MG63 (cell line): ENCODE results near the gene SPOCK1. TPM values are rescaled to one million over a fixed set of nuclear protein-coding genes. Genes with fewer than 3 reads are reported as not detected.

Source experiments
- DNase-seq: peaks from one replicate; pipeline ENCODE4 v3.0.0-alpha.2; 2020
- H3K27me3 ChIP-seq: fragments of 250-450 bp; sonication (Bioruptor Pico); 2 replicates; pipeline ENCODE4 v1.5.1; 2020; ENCODE audit warnings: mild to moderate bottlenecking, moderate library complexity
- H3K36me3 ChIP-seq: fragments of 250-450 bp; sonication (Bioruptor Pico); 2 replicates; pipeline ENCODE4 v1.5.1; 2020; ENCODE audit warnings: mild to moderate bottlenecking, moderate library complexity
- H3K4me3 ChIP-seq: fragments of 250-450 bp; sonication (Bioruptor Pico); 2 replicates; pipeline ENCODE4 v1.5.1; 2020; ENCODE audit warnings: mild to moderate bottlenecking, moderate library complexity
- H3K9me3 ChIP-seq: fragments of 250-450 bp; sonication (Bioruptor Pico); 2 replicates; pipeline ENCODE4 v1.5.1; 2020; ENCODE audit warnings: mild to moderate bottlenecking, moderate library complexity
- total RNA-seq: library from RNA; depleted of rRNA; stranded (reverse); fragments of >200 nt; shearing (Covaris generic); gene quantifications from 2 replicates; pipeline ENCODE4 v1.2.3, GENCODE V29; 2014; ENCODE audit warnings: low replicate concordance

Gene SPOCK1
- total RNA-seq, 1 experiment from 2014 or later: 92.3 TPM

DNA sequence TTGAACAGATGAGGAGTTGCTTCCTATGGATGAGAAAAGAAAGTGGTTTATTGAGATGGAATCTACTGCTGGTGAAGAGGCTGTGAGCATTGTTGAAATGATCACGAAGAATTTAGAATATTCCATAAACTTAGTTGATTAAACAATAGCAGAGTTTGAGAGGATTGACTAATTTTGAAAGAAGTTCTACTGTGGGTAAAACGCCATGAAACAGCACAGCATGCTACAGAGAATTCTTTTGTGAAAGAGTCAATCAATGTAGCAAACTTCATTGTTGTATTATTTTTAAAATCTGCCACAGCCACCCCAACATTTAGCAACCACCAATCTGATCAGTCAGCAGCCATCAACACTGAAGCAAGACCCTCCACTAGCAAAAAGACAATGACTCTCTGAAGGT is 309.1 kb downstream of the SPOCK1 start:
- Histone ChIP-seq H3K36me3 (no peaks in the 10 kb centered on the region), H3K9me3 (no peaks in the 10 kb centered on the region), H3K4me3 (no peak overlapping the region), H3K27me3 (no peaks in the 10 kb centered on the region)
- no peak for DNase-seq

DNA sequence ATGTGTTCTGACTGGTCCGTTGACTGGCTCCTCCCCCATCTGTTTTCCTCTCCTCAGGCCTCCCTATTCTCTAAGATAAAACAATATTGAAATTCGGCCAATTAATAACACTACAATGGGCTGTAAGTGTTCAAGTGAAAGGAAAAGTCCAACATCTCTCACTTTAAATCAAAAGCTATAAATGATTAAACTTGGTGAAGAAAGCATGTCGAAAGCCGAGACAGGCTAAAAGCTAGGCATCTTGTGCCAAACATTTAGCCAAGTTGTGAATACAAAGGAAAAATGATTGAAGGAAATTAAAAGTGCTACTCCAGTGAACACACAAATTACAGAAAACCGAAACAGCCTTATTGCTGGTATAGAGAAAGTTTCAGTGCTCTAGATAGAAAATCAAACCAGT is 310.6 kb downstream of the SPOCK1 start:
- DNase-seq: no peak
- Histone ChIP-seq H3K9me3 (no peaks in the 10 kb centered on the region), H3K27me3 (no peaks in the 10 kb centered on the region), H3K4me3 (no peak overlapping the region), H3K36me3 (no peaks in the 10 kb centered on the region)

DNA sequence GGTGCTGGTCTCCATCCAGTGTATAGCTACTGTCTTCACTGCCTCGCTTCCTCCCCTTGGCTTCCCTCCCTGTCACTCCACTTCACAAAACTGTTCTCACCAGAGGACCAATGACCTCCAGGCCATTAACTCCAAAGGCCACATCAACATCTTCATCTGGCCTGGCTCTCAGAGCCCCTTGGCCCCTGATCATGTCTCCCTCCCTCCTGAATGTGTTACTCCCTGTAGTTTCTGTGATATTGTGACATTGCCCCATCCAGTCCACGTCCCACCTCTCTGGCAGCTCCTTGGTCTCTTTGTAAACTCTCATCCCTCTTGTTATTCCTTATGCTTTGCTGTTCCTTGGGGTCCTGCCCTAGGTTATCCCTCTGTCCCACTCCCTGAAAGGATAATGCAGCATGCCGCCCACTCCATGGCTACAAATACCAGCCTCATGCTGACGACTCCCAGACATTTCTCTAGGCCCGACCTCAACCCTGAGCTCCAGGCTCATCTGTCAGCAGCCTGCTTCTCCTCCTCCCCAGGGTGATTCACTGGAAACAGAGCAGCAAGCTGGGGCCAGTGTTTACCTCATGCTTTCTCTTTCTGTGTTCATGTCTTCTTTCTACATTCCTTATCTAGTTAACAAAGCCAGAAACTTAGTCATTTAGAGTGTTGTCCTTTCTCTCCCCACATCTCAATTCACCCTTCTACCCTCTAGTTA is 312.2 kb downstream of the SPOCK1 start:
- Histone ChIP-seq H3K36me3 (no peaks in the 10 kb centered on the region), H3K9me3 (no peaks in the 10 kb centered on the region), H3K27me3 (no peaks in the 10 kb centered on the region), H3K4me3 (no peak overlapping the region)
- DNase-seq: peak; percentile 84

DNA sequence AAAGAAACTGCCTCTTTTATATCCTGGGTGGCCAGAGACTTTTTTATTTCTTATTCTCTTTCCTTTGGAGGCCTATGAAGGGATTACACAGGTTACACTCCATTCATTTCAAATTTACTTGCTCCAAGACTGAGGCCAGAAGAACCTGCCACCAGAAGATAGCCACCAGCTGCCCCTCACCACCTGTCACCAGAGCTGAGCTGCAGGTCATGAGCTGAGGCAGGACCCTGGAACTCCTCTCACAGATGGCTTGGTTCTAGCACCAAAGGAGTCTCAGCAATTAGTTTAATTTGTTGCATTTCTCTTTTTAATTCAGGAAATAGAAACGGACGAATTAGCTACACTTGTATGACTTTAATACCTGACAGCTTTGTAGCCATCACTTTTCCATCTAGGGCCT is 313.9 kb downstream of the SPOCK1 start:
- Histone ChIP-seq H3K27me3 (no peaks in the 10 kb centered on the region), H3K36me3 (no peaks in the 10 kb centered on the region), H3K9me3 (no peaks in the 10 kb centered on the region), H3K4me3 (no peak overlapping the region)
- DNase-seq: no peak

DNA sequence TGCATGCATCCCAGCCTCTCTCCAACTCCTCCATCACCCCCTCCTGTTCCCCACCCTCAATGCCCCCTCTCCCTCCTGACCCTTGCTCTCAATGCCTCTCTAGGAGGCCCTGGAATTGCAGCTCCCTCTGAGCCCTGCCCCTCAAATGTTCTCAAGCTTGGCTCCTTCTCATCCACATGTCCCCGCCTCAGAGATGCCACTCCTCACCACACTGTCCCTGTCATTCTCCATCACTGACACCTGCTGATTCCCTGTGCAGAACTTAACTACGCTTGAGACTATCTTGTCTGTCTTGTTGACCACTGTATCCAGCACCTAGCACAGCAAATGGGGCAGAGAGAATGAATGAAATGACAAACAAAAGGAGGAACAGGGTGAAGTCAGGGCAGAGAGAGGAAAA is 314.4 kb downstream of the SPOCK1 start:
- no peaks in the 10 kb centered on the region for H3K27me3 ChIP-seq
- H3K9me3 ChIP-seq: no peaks in the 10 kb centered on the region
- no peak overlapping the region for H3K4me3 ChIP-seq
- DNase-seq: no peak
- no peaks in the 10 kb centered on the region for H3K36me3 ChIP-seq

DNA sequence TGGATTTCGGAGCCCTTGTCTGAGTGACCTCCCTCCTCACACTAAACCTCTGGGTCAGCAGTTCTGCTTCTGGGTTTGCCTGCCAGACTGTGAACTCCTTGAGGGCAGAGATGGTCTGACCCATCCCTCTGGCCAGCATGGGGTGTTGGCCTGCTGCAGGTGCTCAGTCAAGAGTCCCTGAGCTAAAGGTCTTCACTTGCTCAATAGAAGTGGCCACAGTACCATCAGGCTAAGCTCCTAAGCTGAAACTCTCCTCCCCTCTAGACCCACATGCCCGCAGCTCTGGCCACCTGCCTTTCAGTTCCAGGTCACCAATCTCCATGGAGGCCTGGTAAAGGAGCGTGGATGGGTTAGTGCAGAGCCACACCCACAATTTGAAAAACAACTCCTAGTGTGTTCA is 316.6 kb downstream of the SPOCK1 start:
- H3K9me3 ChIP-seq: no peaks in the 10 kb centered on the region
- no peaks in the 10 kb centered on the region for H3K36me3 ChIP-seq
- DNase-seq: no peak
- H3K27me3 ChIP-seq: no peaks in the 10 kb centered on the region
- H3K4me3 ChIP-seq: no peak overlapping the region

DNA sequence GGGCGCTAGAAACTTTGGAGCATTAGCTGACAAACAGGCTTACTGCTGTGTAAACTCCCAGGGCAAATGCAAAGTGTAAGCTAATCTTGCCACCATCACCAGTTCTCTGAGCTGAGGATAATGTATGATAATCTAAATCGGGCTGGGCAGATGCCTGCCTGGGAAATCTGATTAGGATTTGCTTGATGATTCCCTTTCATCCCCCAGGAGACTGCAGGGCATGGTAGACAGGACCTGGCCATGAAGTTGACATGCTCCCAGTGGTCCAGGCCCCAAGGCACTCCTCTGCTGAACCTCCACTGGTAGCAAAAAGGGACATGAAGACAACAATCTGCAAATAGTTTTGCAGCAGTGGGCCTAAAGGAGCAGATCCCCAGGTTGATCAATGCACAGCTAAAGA is 317.5 kb downstream of the SPOCK1 start:
- H3K9me3 ChIP-seq: no peaks in the 10 kb centered on the region
- DNase-seq: no peak
- H3K27me3 ChIP-seq: no peaks in the 10 kb centered on the region
- no peaks in the 10 kb centered on the region for H3K36me3 ChIP-seq
- no peak overlapping the region for H3K4me3 ChIP-seq

DNA sequence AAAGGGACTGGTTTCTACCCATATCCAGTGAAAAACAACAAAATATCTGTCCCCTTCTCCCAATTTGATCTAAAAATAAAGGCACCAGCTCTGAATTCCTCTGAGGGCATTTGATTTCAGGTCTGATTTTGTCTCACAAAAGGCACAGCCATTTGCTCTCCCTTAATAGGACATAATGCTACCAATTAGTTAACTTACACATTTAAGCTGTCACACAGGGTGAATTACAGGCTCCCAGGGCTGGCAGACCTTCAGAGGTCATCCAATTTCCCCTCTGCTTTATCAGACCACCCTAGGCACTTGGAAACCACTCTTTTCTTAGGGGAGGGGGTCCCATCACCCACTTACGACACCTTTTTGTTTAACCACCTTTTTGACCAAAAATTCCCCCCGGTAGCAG is 319.9 kb downstream of the SPOCK1 start:
- Histone ChIP-seq H3K9me3 (no peaks in the 10 kb centered on the region), H3K4me3 (no peak overlapping the region)
- DNase-seq: no peak

DNA sequence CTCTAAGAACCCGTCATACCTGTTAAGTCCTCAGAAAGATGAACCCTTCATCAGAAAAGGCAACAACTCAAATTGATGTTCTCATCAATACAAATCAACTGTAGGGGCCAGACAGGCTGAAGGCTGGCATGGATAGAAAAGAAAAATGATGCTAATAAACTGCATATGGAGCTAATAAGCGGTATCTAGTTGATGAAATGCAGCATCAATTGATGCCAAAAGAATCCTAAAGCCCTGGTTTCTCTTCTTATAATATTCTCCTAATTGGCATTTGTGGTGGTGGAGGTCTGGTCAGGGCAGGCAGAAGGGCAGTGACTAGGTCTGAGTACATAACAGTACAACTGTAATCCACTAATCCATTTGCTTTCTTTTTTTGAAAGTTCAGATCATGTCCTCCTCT is 322.5 kb downstream of the SPOCK1 start:
- DNase-seq: no peak
- H3K27me3 ChIP-seq: no peaks in the 10 kb centered on the region
- no peak overlapping the region for H3K4me3 ChIP-seq
- H3K9me3 ChIP-seq: no peaks in the 10 kb centered on the region
- H3K36me3 ChIP-seq: no peaks in the 10 kb centered on the region

More for the DNA sequence above, 319.9 kb downstream of the SPOCK1 start:
- no peaks in the 10 kb centered on the region for H3K27me3 ChIP-seq
- H3K36me3 ChIP-seq: no peaks in the 10 kb centered on the region

DNA sequence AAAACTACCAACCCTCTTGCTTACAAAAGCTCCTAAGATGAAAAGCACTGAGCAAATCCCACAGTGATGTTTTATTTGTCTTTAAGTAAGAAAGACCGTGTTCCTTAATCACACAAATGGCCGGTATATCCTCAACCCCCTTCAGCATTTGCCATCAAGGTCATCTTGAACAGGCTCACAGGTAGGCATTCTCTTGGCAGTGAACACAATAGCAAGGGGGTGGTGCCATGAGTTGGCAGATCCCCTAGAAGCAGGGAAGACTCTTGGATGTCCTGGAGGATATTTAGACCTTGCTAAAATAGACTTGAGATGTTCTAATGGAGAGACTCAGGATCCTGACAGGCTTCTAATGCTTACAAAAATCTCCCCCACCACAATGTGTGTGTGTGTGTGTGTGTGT is 323.0 kb downstream of the SPOCK1 start:
- DNase-seq: no peak
- no peaks in the 10 kb centered on the region for H3K9me3 ChIP-seq

DNA sequence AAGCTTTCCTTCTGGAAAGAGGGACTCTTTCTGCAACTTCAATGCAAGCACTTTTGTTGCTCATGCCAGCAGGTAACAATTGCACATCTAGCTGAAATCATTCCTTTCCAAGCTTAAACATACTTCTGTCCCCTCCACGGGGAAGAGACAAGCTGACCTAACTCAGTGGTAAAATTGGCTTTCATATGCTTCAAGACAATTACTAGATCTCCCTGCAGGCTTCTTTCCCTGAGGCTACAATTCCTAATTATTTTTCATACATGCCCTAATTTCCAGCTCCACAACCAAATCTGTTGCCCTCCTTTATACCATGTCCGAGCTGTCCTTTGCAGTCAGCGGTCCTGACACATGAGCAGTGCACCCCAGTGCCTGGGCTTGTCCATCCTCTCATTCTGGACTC is 324.9 kb downstream of the SPOCK1 start:
- DNase-seq: no peak

More for the DNA sequence above, 323.0 kb downstream of the SPOCK1 start:
- Histone ChIP-seq H3K36me3 (no peaks in the 10 kb centered on the region), H3K4me3 (no peak overlapping the region), H3K27me3 (no peaks in the 10 kb centered on the region)

DNA sequence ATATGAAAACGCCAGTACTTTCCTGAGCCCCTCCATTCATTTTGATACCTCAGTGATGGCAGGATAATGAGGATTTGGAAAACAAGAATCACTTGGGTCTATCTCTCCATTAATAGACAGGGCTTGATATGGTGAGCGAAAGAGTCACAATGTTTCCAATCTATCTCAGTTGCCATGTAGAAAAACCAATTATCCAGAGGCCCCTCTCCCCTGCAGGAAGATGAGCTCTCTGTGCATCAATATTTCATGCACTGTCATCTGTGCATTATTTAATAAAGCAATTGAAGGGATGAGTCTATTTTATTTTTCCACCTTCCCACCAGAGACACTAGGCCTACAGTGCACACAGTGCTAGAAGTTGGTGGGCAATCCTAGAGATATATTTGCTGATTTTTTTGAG is 326.9 kb downstream of the SPOCK1 start:
- H3K27me3 ChIP-seq: no peaks in the 10 kb centered on the region
- DNase-seq: no peak
- H3K9me3 ChIP-seq: no peaks in the 10 kb centered on the region
- no peak overlapping the region for H3K4me3 ChIP-seq
- H3K36me3 ChIP-seq: no peaks in the 10 kb centered on the region

More for the DNA sequence above, 324.9 kb downstream of the SPOCK1 start:
- Histone ChIP-seq H3K36me3 (no peaks in the 10 kb centered on the region), H3K9me3 (no peaks in the 10 kb centered on the region), H3K27me3 (no peaks in the 10 kb centered on the region), H3K4me3 (no peak overlapping the region)

DNA sequence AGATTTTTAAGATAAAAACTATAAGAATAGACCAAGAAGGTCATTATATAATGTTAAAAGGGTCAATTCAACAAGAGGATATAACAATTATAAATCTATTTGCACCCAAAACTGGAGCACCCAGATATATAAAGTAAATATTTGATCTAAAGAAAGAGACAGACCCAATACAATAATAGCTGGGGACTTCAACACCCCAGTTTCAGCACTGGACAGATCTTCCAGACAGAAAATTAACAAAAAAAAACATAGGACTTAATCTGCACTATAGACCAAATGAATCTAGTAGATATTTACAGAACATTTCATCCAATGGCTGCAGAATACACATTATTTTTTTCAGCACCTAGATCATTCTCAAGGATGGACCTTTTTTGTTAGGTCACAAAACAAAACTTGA is 331.9 kb downstream of the SPOCK1 start:
- no peak for DNase-seq
- Histone ChIP-seq H3K36me3 (no peaks in the 10 kb centered on the region), H3K9me3 (no peaks in the 10 kb centered on the region)

DNA sequence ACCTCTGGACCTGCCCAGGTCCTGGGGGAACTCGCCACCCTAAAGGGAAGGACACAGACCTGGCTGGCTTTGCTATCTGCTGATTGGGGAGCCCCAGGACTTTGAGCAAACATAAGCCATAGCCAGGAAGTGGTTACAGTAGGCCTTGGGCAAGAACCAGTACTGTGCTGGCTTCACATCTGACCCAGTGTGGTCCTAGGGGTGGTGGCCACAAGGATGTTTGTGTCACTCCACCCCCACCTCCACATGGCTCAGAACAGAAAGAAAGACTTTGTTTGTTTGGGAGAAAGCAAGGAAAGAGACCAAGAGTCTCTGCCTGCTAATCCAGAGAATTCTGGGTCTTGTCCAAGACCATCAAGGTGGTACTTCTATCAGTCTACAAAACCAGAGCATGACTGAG is 334.2 kb downstream of the SPOCK1 start:
- H3K27me3 ChIP-seq: no peaks in the 10 kb centered on the region
- no peaks in the 10 kb centered on the region for H3K9me3 ChIP-seq
- no peaks in the 10 kb centered on the region for H3K36me3 ChIP-seq
- no peak for DNase-seq
- H3K4me3 ChIP-seq: no peak overlapping the region

More for the DNA sequence above, 331.9 kb downstream of the SPOCK1 start:
- Histone ChIP-seq H3K4me3 (no peak overlapping the region), H3K27me3 (no peaks in the 10 kb centered on the region)

DNA sequence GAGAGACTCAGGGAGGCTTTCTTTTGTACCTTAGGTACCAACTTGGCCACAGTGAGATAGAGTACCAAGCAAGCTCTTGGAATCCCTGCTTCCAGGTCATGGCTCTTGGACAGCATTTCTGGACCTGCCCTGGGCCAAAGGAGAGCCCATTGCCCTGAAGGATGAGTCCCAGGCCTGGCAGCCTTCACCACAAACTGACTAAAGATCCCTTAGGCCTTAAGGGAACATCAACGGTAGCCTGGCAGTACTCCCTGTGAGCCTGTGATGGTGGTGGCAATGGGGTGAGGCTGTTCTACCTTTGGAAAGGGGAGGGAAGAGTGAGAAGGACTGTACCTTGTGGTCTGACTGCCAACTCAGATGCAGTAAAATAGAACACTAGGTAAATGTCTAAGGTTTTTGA is 334.6 kb downstream of the SPOCK1 start:
- H3K36me3 ChIP-seq: no peaks in the 10 kb centered on the region
- no peak overlapping the region for H3K4me3 ChIP-seq
- H3K27me3 ChIP-seq: no peaks in the 10 kb centered on the region
- H3K9me3 ChIP-seq: no peaks in the 10 kb centered on the region
- no peak for DNase-seq

DNA sequence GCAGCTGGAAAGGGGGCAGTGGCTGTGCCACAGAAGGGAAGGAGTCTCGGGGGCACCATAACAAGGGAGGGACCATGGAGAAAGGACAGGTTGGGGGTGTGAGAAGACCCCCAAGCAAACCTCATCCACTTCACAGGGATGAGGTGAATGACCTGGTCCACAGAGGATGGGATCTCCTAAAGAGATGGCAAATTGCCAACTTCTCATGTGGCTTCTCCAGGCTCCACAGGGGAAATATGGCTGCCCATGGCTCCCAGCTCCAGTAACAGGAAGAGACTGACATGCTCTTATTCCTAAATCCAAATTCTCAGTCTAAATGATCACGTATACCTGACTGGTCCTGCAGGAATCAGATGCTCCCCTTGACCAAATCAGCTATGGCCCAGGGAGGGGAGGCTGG is 340.4 kb downstream of the SPOCK1 start:
- Histone ChIP-seq H3K9me3 (no peaks in the 10 kb centered on the region), H3K36me3 (no peaks in the 10 kb centered on the region), H3K27me3 (no peaks in the 10 kb centered on the region), H3K4me3 (no peak overlapping the region)
- DNase-seq: no peak

DNA sequence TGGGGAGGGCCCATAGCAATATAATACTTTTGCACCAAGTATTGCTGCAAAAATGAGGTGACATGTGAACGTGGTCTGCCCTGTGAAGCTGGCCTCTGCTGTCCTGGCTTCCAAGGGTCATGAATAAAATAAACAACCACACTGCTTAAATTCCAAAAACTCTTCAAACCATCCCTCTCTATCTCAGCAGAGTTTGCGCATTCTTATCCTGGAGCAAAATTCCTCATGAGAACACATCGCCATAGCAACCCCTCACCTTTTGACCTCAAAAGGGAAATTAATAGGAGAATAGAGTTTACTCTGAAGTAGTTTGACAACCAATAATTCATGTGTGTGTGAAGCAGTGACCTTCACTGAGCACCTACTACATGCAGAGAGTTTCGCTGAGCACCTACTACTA is 342.9 kb downstream of the SPOCK1 start:
- DNase-seq: no peak
- H3K9me3 ChIP-seq: no peaks in the 10 kb centered on the region
- H3K4me3 ChIP-seq: no peak overlapping the region
- H3K27me3 ChIP-seq: no peaks in the 10 kb centered on the region
- H3K36me3 ChIP-seq: no peaks in the 10 kb centered on the region

DNA sequence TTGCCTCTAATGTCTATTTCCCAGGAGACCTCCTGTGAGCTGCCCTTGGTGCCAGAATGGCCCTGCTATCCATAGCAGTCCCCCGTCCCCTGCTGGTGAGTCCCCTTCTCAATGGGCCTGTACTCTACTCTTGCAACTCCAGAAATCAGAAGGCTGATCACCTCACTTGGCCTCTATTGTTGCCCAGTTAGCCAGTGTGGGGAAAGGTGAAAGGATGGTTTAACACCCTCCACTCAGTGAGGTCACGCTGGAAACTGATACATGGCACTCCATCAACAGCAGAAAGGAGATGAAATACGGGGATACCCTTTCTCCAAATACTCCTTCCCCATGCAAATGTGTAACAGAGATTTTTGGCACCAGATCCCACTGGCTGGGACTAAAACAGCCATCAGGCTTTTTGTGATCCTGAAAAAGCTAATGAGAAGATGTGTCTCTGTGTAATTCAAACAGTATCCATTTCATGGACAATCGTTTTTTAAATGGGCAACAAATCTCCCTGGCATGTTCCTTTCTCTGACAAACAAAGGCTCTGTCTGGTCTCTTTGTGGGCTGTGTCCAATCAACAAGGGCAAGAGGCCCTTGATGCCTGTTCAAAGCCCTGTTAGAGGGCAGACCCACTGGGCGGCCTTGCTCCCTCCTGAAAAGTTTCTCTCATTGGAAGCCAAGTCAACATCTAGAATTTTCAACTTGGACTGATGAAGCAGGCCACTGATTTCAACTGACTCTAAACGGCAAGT is 343.7 kb downstream of the SPOCK1 start:
- Histone ChIP-seq H3K27me3 (no peaks in the 10 kb centered on the region), H3K4me3 (no peak overlapping the region), H3K9me3 (no peaks in the 10 kb centered on the region), H3K36me3 (no peaks in the 10 kb centered on the region)
- DNase-seq: no peak
